DND-41 (cell line): Measurements from ENCODE around the gene PKP2.

Source experiments
- ATAC-seq: fragments of 200-7000 bp; cut with Tn5 transposase; 3 replicates; pipeline ENCODE4 v1.9.1; 2021; ENCODE audit warnings: low read depth; ENCODE audit not compliant: insufficient read depth
- DNase-seq: peaks from one replicate; pipeline ENCODE4 v3.0.0-alpha.2; 2020
- H2AFZ ChIP-seq: 2 replicates; pipeline ENCODE4 v1.6.0; 2012; ENCODE audit warnings: low read depth, low read length
- H3K27ac ChIP-seq: 2 replicates; pipeline ENCODE4 v1.5.1; 2012; ENCODE audit warnings: low read length, inconsistent platforms
- H3K27me3 ChIP-seq: fragments of 200-600 bp; sonication (generic); 2 replicates; pipeline ENCODE4 v1.6.0; 2012; ENCODE audit warnings: low read length, mild to moderate bottlenecking, inconsistent platforms; ENCODE audit not compliant: insufficient read depth, poor library complexity
- H3K36me3 ChIP-seq: 2 replicates; pipeline ENCODE4 v1.5.1; 2012; ENCODE audit warnings: low read length, inconsistent platforms; ENCODE audit not compliant: insufficient read depth
- H3K4me1 ChIP-seq: 2 replicates; pipeline ENCODE4 v1.5.1; 2012; ENCODE audit warnings: mild to moderate bottlenecking, low read length; ENCODE audit not compliant: insufficient read depth
- H3K4me2 ChIP-seq: 2 replicates; pipeline ENCODE4 v1.6.0; 2012; ENCODE audit warnings: mild to moderate bottlenecking, moderate library complexity, low read length, inconsistent platforms; ENCODE audit not compliant: insufficient read depth
- H3K4me3 ChIP-seq, 2 experiments: fragments of 200-600 bp in 1 of 2; shearing (Covaris generic) in 1 of 2; 2 replicates each; pipeline ENCODE4 v1.5.1; 2012 to 2016; ENCODE audit warnings: inconsistent platforms in 2 of 2, low read length in 2 of 2, mild to moderate bottlenecking in 2 of 2, low read depth in 1 of 2, moderate library complexity in 1 of 2
- H3K79me2 ChIP-seq: 2 replicates; pipeline ENCODE4 v1.6.0; 2012; ENCODE audit warnings: low read length, inconsistent platforms; ENCODE audit not compliant: insufficient read depth
- H3K9ac ChIP-seq: 2 replicates; pipeline ENCODE4 v1.6.0; 2012; ENCODE audit warnings: low read depth, mild to moderate bottlenecking, inconsistent platforms, low read length, moderate library complexity
- H3K9me3 ChIP-seq: 2 replicates; pipeline ENCODE4 v1.5.1; 2012; ENCODE audit warnings: low read length, moderate library complexity, mild to moderate bottlenecking, inconsistent platforms; ENCODE audit not compliant: insufficient read depth, severe bottlenecking
- H4K20me1 ChIP-seq: 2 replicates; pipeline ENCODE4 v1.6.0; 2012; ENCODE audit warnings: low read length; ENCODE audit not compliant: insufficient read depth
- EZH2 ChIP-seq: IDR thresholded peaks from 3 replicates; pipeline ENCODE4 v1.6.1; 2012; ENCODE audit warnings: borderline replicate concordance, low read depth, mild to moderate bottlenecking, moderate library complexity, low read length, inconsistent platforms; ENCODE audit not compliant: severe bottlenecking
- TF ChIP-seq, protein P1 (sequence below): IDR thresholded peaks from 2 replicates; pipeline ENCODE4 v1.5.1; 2012; ENCODE audit warnings: borderline replicate concordance, low read length, moderate library complexity, mild to moderate bottlenecking; ENCODE audit not compliant: poor library complexity, severe bottlenecking; ENCODE audit errors: extremely low read depth

Gene PKP2

GRCh38 chr12:32809846-32810245 is 86.7 kb downstream of the PKP2 start:
- no peaks in the 10 kb centered on the region for H4K20me1 ChIP-seq
- H3K4me3 ChIP-seq: no peak overlapping the region
- ATAC-seq (no peak), DNase-seq (no peak)
- H3K4me2 ChIP-seq: no peak overlapping the region
- no peaks in the 10 kb centered on the region for H3K27me3 ChIP-seq
- H3K4me1 ChIP-seq: no peaks in the 10 kb centered on the region
- TF ChIP-seq, protein P1, sequence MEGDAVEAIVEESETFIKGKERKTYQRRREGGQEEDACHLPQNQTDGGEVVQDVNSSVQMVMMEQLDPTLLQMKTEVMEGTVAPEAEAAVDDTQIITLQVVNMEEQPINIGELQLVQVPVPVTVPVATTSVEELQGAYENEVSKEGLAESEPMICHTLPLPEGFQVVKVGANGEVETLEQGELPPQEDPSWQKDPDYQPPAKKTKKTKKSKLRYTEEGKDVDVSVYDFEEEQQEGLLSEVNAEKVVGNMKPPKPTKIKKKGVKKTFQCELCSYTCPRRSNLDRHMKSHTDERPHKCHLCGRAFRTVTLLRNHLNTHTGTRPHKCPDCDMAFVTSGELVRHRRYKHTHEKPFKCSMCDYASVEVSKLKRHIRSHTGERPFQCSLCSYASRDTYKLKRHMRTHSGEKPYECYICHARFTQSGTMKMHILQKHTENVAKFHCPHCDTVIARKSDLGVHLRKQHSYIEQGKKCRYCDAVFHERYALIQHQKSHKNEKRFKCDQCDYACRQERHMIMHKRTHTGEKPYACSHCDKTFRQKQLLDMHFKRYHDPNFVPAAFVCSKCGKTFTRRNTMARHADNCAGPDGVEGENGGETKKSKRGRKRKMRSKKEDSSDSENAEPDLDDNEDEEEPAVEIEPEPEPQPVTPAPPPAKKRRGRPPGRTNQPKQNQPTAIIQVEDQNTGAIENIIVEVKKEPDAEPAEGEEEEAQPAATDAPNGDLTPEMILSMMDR: no peak
- no peak overlapping the region for H3K27ac ChIP-seq
- H3K9ac ChIP-seq: no peak overlapping the region
- no peaks in the 10 kb centered on the region for H3K36me3 ChIP-seq
- no peak overlapping the region for H2AFZ ChIP-seq
- H3K9me3 ChIP-seq: no peaks in the 10 kb centered on the region
- no peaks in the 10 kb centered on the region for H3K79me2 ChIP-seq

GRCh38 chr12:32809196-32809595 is 87.4 kb downstream of the PKP2 start:
- no peak overlapping the region for H2AFZ ChIP-seq
- no peak for ATAC-seq
- TF ChIP-seq, protein P1: no peak
- TF ChIP-seq EZH2: no peak
- H3K27me3 ChIP-seq: no peaks in the 10 kb centered on the region
- H3K79me2 ChIP-seq: no peaks in the 10 kb centered on the region
- no peaks in the 10 kb centered on the region for H3K9me3 ChIP-seq
- H3K4me1 ChIP-seq: no peaks in the 10 kb centered on the region
- no peak overlapping the region for H3K4me3 ChIP-seq
- H4K20me1 ChIP-seq: no peaks in the 10 kb centered on the region
- no peak overlapping the region for H3K9ac ChIP-seq
- no peak for DNase-seq
- no peak overlapping the region for H3K27ac ChIP-seq
- H3K36me3 ChIP-seq: no peaks in the 10 kb centered on the region
- no peak overlapping the region for H3K4me2 ChIP-seq

DNA sequence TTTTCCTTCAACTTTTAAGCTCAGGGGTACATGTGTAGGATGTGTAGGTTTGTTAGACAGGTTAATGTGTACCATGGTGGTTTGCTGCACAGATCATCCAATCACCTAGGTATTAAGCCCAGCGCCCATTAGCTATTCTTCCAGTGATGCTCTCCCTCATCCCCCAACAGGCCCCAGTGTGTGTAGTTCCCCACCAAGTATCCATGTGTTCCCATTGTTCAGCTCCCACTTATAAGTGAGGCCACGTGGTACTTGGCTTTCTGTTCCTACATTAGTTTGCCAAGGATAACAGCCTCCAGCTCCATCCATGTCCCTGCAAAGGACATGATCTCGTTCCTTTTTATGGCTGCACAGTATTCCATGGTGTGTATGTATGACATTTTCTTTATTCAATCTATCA is 92.3 kb downstream of the PKP2 start:
- Histone ChIP-seq H3K36me3 (no peaks in the 10 kb centered on the region), H2AFZ (no peak overlapping the region), H3K27ac (no peak overlapping the region), H3K9ac (no peak overlapping the region), H3K9me3 (no peaks in the 10 kb centered on the region), H3K4me2 (no peak overlapping the region), H3K4me1 (no peaks in the 10 kb centered on the region), H3K79me2 (no peaks in the 10 kb centered on the region), H3K27me3 (no peaks in the 10 kb centered on the region), H4K20me1 (no peaks in the 10 kb centered on the region), H3K4me3 (no peak overlapping the region)
- no peak for DNase-seq
- no peak for ATAC-seq
- TF ChIP-seq, protein P1: no peak
- TF ChIP-seq EZH2: no peak

DNA sequence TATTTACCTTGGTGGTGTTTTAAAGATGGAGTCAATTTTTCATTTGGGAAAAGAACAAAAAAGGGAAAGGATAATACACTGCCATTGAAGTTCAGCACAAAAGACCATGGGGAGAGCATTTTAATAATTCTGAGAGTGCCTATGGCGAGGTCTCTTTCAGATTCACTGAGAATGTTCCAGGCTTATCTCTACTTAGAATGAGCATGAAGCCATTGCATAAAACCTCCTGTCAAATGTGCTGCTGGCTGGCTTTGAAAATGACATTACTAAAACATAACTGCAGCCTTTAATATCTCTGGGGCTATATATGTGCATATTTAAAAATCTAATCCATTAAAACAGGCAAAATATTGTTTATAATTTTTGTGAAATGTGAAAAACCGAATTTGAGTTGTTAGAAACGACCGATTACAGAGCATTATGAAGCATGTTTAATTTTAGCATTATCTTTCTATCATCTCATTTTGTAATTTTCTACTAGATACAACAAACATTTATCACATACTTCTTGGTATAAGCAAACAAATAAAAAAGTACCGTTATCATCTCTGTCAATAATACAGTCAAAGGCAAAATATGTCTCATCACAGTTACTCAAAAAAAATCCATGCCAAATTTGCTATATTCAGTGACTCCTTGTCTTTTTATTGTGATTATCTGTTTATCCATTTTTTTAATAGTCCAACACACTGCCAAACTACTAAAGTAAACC is 95.2 kb downstream of the PKP2 start:
- no peaks in the 10 kb centered on the region for H4K20me1 ChIP-seq
- no peak overlapping the region for H3K27ac ChIP-seq
- no peak overlapping the region for H3K9ac ChIP-seq
- no peak overlapping the region for H2AFZ ChIP-seq
- no peak for TF ChIP-seq EZH2
- TF ChIP-seq, protein P1: no peak
- H3K4me3 ChIP-seq: no peak overlapping the region
- no peaks in the 10 kb centered on the region for H3K4me1 ChIP-seq
- H3K79me2 ChIP-seq: no peaks in the 10 kb centered on the region
- H3K4me2 ChIP-seq: no peak overlapping the region
- no peaks in the 10 kb centered on the region for H3K9me3 ChIP-seq
- H3K27me3 ChIP-seq: no peaks in the 10 kb centered on the region
- DNase-seq (no peak), ATAC-seq (no peak)
- no peaks in the 10 kb centered on the region for H3K36me3 ChIP-seq
